Measurements from ENCODE around the gene FOXC1. TPM values are rescaled to one million over a fixed set of nuclear protein-coding genes. Genes with fewer than 3 reads are reported as not detected.

Gene FOXC1
- total and polyA plus RNA-seq, 2 experiments from 2014 or later = 0.10 to 0.13 TPM

- TF ChIP-seq REST (IDR thresholded peaks at IDR 0.05; ENCODE audit: unreplicated experiment) (no peak), JUNB (IDR thresholded peaks at IDR 0.05; ENCODE audit: unreplicated experiment) (no peak), ZNF114 (CRISPR knock-in tag; IDR thresholded peaks at IDR 0.05) (no peak), CTCF (conservative IDR thresholded peaks at IDR 0.05; ENCODE audit: low read depth in 2 of 2) (no peak)
These were observed 25.6 kb upstream of the FOXC1 start (continued) for GRCh38 chr6:1584146-1584545.

GRCh38 chr6:1584996-1585668, 24.6 kb upstream of the FOXC1 start:
- DNase-seq (ENCODE audit: low spot score) (no peak), ATAC-seq (no peak)
- no peaks in the 10 kb centered on the region for H3K4me1 Mint-ChIP-seq
- Histone ChIP-seq H2AFZ (no peak overlapping the region; the same call in 1 of the 2 replicates), H3K79me2 (replicated peaks; ENCODE audit: insufficient read depth) (no peaks in the 10 kb centered on the region), H3K36me3 (ENCODE audit: insufficient read depth) (no peaks in the 10 kb centered on the region), H3K4me3 (no peak overlapping the region), H3K4me1 (ENCODE audit: insufficient read depth) (no peaks in the 10 kb centered on the region), H3K27ac (ENCODE audit: low read depth) (no peak overlapping the region), H4K20me1 (replicated peaks; ENCODE audit: insufficient read depth) (no peaks in the 10 kb centered on the region), H3K9me2 (ENCODE audit: insufficient read depth) (peaks cover 4% of the 10 kb centered on the region; the same call in 1 of the 2 replicates), H3K27me3 (ENCODE audit: insufficient read depth) (no peaks in the 10 kb centered on the region), H3K4me2 (no peak overlapping the region), H3F3A (replicated peaks; ENCODE audit: low read depth) (no peaks in the 10 kb centered on the region)
- peaks cover 8% of the 10 kb centered on the region for H3K27me3 Mint-ChIP-seq (ENCODE audit: insufficient read depth, low read depth, poor library complexity)
- H3K36me3 Mint-ChIP-seq (ENCODE audit: low read depth) = no peaks in the 10 kb centered on the region
- H3K9me3 Mint-ChIP-seq = no peaks in the 10 kb centered on the region
- no peak overlapping the region for H3K4me3 Mint-ChIP-seq
- H3K27ac Mint-ChIP-seq = no peak overlapping the region
- no peak for TF ChIP-seq ETS1 (IDR thresholded peaks at IDR 0.05)
- no peak for TF ChIP-seq EZH2 (IDR thresholded peaks at IDR 0.05; ENCODE audit: low read depth, unreplicated experiment)
- TF ChIP-seq ZNF114 (CRISPR knock-in tag; IDR thresholded peaks at IDR 0.05) = no peak
- TF ChIP-seq EZH2phosphoT487 (IDR thresholded peaks at IDR 0.05; ENCODE audit: unreplicated experiment) = no peak
- no peak for TF ChIP-seq POLR2AphosphoS5 (IDR thresholded peaks at IDR 0.05; ENCODE audit: low read depth)
- TF ChIP-seq NANOG (IDR thresholded peaks at IDR 0.05; ENCODE audit: borderline replicate concordance) = no peak
- TF ChIP-seq ZNF331 (CRISPR knock-in tag; IDR thresholded peaks at IDR 0.05; ENCODE audit: low read depth) = no peak
- TF ChIP-seq CTCF (conservative IDR thresholded peaks at IDR 0.05; ENCODE audit: low read depth in 2 of 2) = no peak
- TF ChIP-seq STAT1 (IDR thresholded peaks at IDR 0.05; ENCODE audit: unreplicated experiment) = no peak
- TF ChIP-seq CREB1 (CRISPR knock-in tag; IDR thresholded peaks at IDR 0.05; ENCODE audit: low read depth) = no peak
- no peak for TF ChIP-seq REST (IDR thresholded peaks at IDR 0.05; ENCODE audit: unreplicated experiment)
- TF ChIP-seq JUNB (IDR thresholded peaks at IDR 0.05; ENCODE audit: unreplicated experiment) = no peak
